ENCODE data around the gene SMIM10L2A. TPM values are rescaled to one million over a fixed set of nuclear protein-coding genes. Genes with fewer than 3 reads are reported as not detected.

SMIM10L2A gene
- total and polyA plus RNA-seq, 2 of the 4 experiments (the other 2 are of a cell fraction) = under 0.01 to 0.10 TPM

DNA sequence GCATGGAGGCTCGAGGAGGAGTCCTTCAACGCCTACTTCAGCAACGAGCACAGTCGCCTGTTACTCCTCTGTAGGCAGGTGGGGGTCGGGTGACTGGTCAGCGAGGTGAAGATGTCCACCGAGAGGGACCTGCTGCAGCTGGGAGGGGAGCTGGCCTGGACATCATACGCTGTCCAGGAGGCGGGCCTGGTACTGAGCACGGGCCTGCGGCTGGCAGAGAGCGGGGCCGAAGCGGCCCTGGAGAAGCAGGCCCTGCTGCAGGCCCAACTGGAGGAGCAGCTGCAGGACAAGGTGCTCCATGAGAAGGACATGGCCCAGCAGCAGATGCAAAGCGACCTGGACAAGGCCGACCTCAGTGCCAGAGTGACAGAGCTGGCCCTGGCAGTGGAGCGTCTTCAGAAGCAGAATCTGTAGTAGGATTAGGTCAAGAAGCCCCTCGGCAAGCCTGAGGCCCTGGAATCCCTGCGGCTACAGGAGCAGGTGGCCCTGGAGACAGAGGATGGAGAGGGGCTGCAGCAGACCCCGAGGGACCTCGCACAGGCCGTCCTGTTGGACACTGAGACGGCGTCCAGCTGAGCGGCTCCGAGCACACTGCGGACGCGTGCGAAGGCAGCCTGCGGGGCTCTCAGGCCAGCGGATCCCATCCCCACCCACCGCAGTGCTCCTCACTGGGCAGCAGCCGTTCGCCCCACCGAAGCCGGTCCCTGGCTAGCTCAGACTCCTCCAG lies 11.9 kb downstream of the SMIM10L2A start:
- H2BK20ac ChIP-seq (ENCODE audit: low read depth, low read length) = no peak overlapping the region
- no peak overlapping the region for H2AK5ac ChIP-seq (ENCODE audit: low read depth, low read length)
- ATAC-seq (ENCODE audit: low read depth) = no peak
- no peaks in the 10 kb centered on the region; the same call in none of the 2 replicates for H3K27me3 ChIP-seq (ENCODE audit: control insufficient read depth, insufficient read depth, low read length)
- ChIA-PET CTCF (no interaction called here), POLR2A (ENCODE audit: unreplicated experiment) (no interaction called here)
- no peak overlapping the region for H3K4me2 ChIP-seq (ENCODE audit: low read depth, low read length)
- H3K14ac ChIP-seq (replicated peaks; ENCODE audit: low read depth, low read length) = no peak overlapping the region
- BruUV-seq (replicated peaks) = no TSS peak
- H3K4me3 ChIP-seq (ENCODE audit: insufficient read depth, low read depth, low read length) = no peak overlapping the region
- no peak overlapping the region for H2BK5ac ChIP-seq (ENCODE audit: low read depth, low read length, poor library complexity, severe bottlenecking)
- H3K4ac ChIP-seq (ENCODE audit: low read depth, low read length) = no peak overlapping the region
- H2AK9ac ChIP-seq (replicated peaks; ENCODE audit: low read depth, low read length, poor library complexity) = no peak overlapping the region
- no peaks in the 10 kb centered on the region for H3K4me1 ChIP-seq (ENCODE audit: control insufficient read depth, insufficient read depth, low read length)
- H2AFZ ChIP-seq (replicated peaks; ENCODE audit: low read length, poor library complexity) = no peak overlapping the region
- DNase-seq = no peak
- no peaks in the 10 kb centered on the region for H3K36me3 ChIP-seq (ENCODE audit: control insufficient read depth, insufficient read depth, low read length)
- dilution Hi-C loops (cut with HindIII; ENCODE audit: low sequenced_read_pairs, unreplicated experiment) (no loop called here), in situ Hi-C loops (cut with MboI; ENCODE audit: low sequenced_read_pairs) (no loop called here), intact Hi-C loops (cut with micrococcal nuclease) (no loop called here)
- WGBS, 2 experiments (ENCODE audit: extremely low coverage in 2 of 2, insufficient read length in 1 of 2) = 83% methylated on average over 28 of the region's 37 CpGs; no CpG with 5 or more reads in 1 of the 2 experiments
- H4K5ac ChIP-seq (ENCODE audit: low read depth, low read length) = no peak overlapping the region
- no peak overlapping the region for H4K91ac ChIP-seq (ENCODE audit: insufficient read depth, low read depth, low read length)
- no peak overlapping the region for H3K9ac ChIP-seq (ENCODE audit: low read depth, low read length)
- no peaks in the 10 kb centered on the region for H3K9me1 ChIP-seq (ENCODE audit: insufficient read depth, low read length)
- H3K9me3 ChIP-seq (ENCODE audit: control insufficient read depth, insufficient read depth, low read length) = peaks cover 3% of the 10 kb centered on the region; the same call in 1 of the 2 replicates
- H3K56ac ChIP-seq (ENCODE audit: extremely low read depth, insufficient read depth, low read length) = no peak overlapping the region
- no peak overlapping the region for H3K23ac ChIP-seq (ENCODE audit: low read depth, low read length)
- no peak for TF ChIP-seq CHD1 (IDR thresholded peaks at IDR 0.05; ENCODE audit: low read depth, low read length)
- TF ChIP-seq, protein P1, sequence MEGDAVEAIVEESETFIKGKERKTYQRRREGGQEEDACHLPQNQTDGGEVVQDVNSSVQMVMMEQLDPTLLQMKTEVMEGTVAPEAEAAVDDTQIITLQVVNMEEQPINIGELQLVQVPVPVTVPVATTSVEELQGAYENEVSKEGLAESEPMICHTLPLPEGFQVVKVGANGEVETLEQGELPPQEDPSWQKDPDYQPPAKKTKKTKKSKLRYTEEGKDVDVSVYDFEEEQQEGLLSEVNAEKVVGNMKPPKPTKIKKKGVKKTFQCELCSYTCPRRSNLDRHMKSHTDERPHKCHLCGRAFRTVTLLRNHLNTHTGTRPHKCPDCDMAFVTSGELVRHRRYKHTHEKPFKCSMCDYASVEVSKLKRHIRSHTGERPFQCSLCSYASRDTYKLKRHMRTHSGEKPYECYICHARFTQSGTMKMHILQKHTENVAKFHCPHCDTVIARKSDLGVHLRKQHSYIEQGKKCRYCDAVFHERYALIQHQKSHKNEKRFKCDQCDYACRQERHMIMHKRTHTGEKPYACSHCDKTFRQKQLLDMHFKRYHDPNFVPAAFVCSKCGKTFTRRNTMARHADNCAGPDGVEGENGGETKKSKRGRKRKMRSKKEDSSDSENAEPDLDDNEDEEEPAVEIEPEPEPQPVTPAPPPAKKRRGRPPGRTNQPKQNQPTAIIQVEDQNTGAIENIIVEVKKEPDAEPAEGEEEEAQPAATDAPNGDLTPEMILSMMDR (conservative IDR thresholded peaks at IDR 0.05; ENCODE audit: low read depth, low read length) = no peak
- no peak overlapping the region for H3K18ac ChIP-seq (ENCODE audit: low read depth, low read length)
- no peak overlapping the region for H2BK120ac ChIP-seq (ENCODE audit: low read depth, low read length)
- H2BK15ac ChIP-seq (ENCODE audit: low read depth, low read length) = no peak overlapping the region
- H4K20me1 ChIP-seq (ENCODE audit: insufficient read depth, low read length) = no peaks in the 10 kb centered on the region
- no peak overlapping the region for H3K27ac ChIP-seq (ENCODE audit: insufficient read depth, low read length)
- H4K8ac ChIP-seq (ENCODE audit: low read depth in 2 of 2, low read length in 2 of 2) = no peak overlapping the region
- H3K79me1 ChIP-seq (ENCODE audit: low read depth in 1 of 2, low read length in 2 of 2) = no peaks in the 10 kb centered on the region
